C4-2B (cell line): ENCODE results near the gene PPCS.

Experiments used
- H3K27ac ChIP-seq: fragments of 450-650 bp; 2 replicates; pipeline ENCODE4 v1.5.1; 2017
- ZFX ChIP-seq: fragments of 450-650 bp; IDR thresholded peaks from 2 replicates; pipeline ENCODE4 v1.6.1; 2017
- TF ChIP-seq, protein P1 (sequence below): fragments of 450-650 bp; conservative IDR thresholded peaks from 2 replicates; pipeline ENCODE4 v1.5.1; 2017; ENCODE audit warnings: mild to moderate bottlenecking

Gene PPCS

DNA sequence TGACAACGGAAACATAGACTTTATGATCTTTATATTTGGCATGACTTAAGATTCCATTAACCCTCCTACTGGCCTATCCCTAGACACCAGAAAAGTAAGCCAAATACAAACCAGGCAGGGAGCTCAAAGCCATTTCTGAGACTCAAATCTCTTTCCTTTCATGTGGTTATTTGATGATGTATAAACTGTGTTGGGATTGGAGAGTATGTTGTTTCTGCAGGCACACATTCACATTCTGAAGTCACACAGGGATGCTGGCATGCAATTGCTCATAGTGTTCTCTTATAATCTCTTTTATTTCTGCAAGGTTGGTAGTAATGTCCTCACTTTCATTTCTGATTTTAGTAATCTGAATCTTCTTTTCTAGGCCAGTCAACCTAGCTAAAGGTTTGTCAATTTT, 6.3 kb upstream of the PPCS start:
- TF ChIP-seq, protein P1, sequence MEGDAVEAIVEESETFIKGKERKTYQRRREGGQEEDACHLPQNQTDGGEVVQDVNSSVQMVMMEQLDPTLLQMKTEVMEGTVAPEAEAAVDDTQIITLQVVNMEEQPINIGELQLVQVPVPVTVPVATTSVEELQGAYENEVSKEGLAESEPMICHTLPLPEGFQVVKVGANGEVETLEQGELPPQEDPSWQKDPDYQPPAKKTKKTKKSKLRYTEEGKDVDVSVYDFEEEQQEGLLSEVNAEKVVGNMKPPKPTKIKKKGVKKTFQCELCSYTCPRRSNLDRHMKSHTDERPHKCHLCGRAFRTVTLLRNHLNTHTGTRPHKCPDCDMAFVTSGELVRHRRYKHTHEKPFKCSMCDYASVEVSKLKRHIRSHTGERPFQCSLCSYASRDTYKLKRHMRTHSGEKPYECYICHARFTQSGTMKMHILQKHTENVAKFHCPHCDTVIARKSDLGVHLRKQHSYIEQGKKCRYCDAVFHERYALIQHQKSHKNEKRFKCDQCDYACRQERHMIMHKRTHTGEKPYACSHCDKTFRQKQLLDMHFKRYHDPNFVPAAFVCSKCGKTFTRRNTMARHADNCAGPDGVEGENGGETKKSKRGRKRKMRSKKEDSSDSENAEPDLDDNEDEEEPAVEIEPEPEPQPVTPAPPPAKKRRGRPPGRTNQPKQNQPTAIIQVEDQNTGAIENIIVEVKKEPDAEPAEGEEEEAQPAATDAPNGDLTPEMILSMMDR: no peak
- TF ChIP-seq ZFX: no peak
- no peak overlapping the region for H3K27ac ChIP-seq

DNA sequence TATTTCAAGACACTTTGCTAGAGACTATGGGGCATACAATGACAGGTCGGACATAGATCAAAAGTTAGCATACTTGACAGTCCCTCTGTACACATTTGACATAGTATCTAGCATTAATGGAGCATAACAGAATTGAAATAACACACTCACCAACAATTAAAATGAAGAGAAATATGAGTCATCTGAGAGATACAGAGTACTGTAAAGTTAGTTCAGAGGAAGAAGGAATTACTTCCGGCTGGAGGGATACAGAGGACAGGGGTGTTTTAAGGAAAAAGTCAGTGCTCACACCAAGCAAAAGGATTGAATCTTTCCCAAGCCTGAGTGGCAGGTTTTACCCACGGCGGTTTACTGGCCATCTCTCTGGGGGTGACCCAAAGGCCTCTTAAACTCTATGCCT, 3.0 kb upstream of the PPCS start:
- TF ChIP-seq, protein P1: no peak
- no peak for TF ChIP-seq ZFX
- H3K27ac ChIP-seq: no peak overlapping the region

DNA sequence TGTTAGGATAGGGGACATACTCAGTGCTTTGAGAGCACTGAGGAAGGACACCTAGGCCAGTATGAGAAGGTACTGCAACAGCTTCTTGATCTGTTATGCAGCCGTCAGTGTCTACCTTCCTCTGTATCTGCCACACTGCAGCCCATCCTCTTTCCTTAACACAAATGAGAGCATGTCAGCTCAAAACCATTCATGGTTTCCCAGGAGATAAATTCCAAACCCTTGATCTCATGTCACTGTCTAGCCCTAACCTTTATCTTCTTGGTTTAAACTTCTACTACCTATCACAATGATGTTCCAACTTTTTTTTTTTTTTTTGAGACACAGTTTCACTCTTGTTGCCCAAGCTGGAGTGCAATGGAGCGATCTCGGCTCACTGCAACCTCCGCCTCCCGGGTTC, 1.9 kb upstream of the PPCS start:
- TF ChIP-seq, protein P1: no peak
- TF ChIP-seq ZFX: no peak

DNA sequence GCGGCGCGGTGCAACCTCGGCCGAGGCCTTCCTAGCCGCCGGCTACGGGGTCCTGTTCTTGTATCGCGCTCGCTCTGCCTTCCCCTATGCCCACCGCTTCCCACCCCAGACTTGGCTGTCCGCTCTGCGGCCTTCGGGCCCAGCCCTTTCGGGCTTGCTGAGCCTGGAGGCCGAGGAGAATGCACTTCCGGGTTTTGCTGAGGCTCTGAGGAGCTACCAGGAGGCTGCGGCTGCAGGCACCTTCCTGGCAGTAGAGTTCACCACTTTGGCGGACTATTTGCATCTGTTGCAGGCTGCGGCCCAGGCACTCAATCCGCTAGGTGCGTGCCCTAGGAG, 379 bp downstream of the PPCS start:
- peak overlapping the region; percentile 97 for H3K27ac ChIP-seq
- TF ChIP-seq, protein P1: no peak
- peak; percentile 95 for TF ChIP-seq ZFX

More for the DNA sequence above, 1.9 kb upstream of the PPCS start:
- H3K27ac ChIP-seq: no peak overlapping the region

DNA sequence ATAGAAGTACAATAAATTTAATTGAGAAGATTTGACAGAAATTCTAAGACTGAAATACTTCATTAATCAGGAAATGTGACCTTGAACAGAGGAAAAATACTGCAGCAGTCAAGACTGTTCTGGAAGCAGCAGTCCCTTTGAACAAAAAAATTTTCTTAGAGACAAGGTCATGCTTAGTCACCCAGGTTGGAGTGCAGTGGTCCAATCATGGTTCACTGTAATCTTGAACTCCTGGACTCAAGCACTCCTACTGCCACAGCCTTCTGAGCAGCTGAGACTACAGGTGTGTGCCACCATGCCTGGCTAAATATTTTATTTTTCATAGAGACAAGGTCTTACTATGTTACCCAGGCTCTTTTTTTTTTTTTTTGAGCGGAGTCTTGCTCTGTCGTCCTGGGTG, 4.9 kb downstream of the PPCS start:
- no peak overlapping the region for H3K27ac ChIP-seq
- TF ChIP-seq, protein P1: no peak
- no peak for TF ChIP-seq ZFX

DNA sequence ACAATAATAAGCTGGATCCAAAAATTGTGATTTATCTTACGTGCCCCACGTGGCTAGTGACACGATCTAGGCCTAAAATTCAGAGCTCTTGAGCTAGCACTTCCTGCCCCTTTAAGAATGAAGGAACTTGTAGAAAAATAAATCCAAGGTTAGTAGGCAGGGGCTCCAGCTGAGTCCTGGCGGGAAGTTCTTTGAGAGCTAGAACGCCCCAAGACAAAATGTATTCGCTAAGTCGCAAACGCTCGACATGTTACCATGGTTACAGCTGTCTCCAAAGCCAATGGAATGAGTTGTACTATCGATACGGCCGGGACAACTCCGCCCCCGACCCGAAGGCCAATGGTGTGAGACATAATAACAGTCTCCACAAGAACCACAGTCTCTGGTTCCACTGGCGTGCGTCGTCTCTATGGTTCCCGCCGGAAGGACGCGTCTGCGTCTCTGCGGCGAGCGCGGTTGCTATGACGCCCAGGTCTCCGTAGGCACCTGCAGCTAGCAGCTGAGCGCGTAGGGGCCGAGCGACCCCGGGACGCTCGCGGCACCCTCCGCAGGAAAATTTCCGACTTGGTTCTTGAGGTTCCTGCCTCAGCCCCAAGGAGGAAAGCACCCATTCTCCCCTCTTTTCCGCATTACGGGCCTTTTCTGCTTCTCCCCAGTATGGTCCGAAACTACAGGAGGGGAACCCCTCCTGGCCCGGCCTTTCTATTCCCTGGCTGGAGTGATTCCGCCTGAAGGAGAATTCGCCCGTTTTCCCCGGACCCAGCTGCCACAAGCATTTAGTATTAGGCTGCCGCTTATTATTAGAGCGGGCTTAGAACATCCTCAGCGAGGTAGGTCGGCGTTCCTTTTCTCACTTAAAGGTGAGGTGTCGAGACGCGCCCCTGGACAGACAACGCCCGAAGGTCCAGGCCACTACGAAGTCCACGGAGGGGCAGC, 6.8 kb downstream of the PPCS start, which contains the start of gene CCDC30:
TSS of gene CCDC30 (plus strand) at position 459 of the 936 bp plus-strand sequence. CDS start 17,266 bp downstream, outside the sequence.
- peak within 1 kb of the TSS; percentile 1; the same call in 1 of the 2 replicates for H3K27ac ChIP-seq
- no peak for TF ChIP-seq ZFX
- TF ChIP-seq, protein P1: no peak

DNA sequence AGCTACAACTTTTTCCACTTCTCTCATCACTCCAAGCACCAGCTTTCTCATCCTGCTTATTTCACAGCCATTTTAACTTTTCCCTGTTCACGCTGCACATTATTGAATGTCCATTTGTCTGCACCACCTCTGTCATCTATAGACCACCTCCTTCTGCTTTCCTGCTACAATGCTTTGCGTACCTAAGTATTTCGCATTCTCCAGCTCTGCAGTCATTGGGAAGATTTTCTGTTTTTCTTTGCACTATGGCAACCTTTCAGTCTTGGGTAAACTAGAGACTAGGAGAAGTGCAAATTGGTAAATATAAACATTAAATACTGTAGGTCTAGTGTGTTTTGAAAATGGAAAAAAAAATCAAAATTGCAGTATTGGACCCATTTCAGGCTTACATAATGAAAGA, 7.6 kb downstream of the PPCS start:
- peak overlapping the region; percentile 1; the same call in 1 of the 2 replicates for H3K27ac ChIP-seq
- TF ChIP-seq, protein P1: no peak
- no peak for TF ChIP-seq ZFX
